DMS153 treated with DMSO at 0.1 percent for 48 hours (cell line): ENCODE data around the gene PLEKHN1.
"Not testable (repeated sequence)": the region's sequence is repeated elsewhere in the genome, so short reads cannot be mapped to it uniquely, and the experiment has no call there.

ENCODE experiments used
- DNase-seq: peaks from one replicate; lab custom pipeline; 2025; ENCODE audit not compliant: unreplicated experiment; lab: John Stamatoyannopoulos, UW

The PLEKHN1 gene

DNA sequence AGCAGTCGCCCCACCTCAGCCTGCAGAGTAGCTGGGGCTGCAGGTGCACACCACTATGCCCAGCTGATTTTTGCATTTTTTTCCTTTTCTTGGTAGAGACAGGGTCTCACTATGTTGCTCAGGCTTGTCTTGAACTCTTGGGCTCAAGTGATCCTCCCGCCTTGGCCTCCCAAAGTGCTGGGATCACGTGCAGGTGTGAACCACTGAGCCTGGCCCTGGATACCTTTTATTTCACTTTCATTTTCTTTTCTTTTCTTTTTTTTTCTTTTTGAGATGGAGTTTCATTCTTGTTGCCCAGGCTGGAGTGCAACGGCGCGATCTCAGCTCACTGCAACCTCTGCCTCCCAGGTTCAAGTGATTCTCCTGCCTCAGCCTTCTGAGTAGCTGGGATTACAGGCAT is 25.0 kb downstream of the PLEKHN1 start:
- DNase-seq = not testable (repeated sequence)

DNA sequence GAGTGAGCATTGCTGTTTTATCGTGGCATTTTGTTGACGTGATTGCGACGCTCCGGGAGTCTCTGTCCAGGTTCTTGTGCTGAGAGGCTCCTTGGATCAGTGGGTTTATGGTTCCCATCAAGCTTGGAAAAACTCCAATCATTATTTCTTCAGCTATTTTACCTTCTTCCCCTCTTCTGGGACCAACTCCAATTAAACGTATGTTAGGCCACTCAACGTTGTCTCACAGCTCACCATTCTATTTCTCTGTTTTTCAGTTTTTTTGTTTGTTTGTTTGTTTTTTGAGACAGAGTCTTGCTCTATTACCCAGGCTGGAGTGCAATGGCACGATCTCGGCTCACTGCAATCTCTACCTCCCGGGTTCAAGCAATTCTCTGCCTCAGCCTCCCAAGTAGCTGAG is 25.6 kb downstream of the PLEKHN1 start:
- DNase-seq = no peak

DNA sequence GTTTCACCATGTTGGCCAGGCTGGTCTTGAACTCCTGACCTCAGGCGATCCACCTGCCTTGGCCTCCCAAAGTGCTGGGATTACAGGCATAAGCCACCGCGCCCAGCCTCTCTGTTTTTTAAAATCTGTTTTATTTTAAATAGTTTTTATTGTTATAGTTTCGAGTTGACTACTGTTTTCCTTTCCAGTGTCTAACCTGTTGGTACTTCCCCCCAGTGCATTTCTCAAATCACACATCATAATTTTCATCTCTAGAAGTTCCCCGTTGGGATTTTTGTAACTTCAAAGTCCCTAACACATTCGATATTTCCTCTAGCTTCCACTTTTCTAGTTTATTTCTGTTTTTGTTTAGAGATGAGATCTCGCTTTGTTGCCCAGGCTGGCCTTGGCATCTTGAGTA is 26.1 kb downstream of the PLEKHN1 start:
- DNase-seq = no peak

DNA sequence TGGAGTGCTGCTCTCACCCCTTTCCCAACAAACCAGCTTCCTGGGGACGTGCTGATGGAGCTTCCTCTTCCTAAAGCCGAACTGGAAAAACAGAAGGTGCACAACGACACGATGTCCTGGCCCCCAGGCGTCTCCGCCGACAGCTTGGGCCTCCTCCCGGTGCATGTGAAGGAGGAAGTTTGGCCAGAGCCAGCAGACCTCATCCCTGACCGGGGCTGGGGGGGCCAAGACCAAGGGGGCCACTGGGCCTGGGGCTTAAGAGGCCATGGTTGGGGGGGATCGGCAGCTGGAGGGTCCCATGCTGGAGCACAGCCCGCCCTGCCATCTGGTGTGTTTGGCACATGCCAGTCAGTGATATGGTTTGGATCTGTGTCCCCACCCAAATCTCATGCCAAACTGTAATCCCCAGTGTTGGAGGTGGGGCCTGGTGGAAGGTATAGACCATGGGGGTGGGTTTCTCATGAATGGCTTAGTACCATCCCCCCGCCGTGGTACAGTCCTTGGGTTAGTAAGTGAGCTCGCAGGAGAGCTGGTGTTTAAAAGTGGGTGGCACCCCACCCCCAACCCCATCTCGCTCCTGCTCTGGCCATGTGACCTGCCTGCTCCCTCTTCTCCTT is 27.2 kb downstream of the PLEKHN1 start:
- no peak for DNase-seq

DNA sequence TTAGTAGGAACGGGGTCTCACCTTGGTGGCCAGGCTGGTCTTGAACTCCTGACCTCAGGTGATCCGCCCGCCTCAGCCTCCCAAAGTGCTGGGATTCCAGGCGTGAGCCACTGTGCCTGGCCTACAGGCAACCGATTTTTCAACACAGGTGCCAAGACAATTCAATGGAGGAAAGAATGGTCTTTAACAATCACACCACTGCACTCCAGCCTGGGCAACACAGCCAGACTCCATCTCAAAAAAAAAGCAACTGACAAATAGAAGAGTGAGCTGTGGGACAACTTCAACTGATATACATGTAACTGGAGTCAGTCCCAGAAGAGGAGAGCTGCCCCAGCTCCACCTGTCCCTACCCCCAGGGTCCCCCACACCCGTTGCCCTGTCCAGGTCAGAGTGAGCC is 28.3 kb downstream of the PLEKHN1 start:
- DNase-seq = not testable (repeated sequence)

DNA sequence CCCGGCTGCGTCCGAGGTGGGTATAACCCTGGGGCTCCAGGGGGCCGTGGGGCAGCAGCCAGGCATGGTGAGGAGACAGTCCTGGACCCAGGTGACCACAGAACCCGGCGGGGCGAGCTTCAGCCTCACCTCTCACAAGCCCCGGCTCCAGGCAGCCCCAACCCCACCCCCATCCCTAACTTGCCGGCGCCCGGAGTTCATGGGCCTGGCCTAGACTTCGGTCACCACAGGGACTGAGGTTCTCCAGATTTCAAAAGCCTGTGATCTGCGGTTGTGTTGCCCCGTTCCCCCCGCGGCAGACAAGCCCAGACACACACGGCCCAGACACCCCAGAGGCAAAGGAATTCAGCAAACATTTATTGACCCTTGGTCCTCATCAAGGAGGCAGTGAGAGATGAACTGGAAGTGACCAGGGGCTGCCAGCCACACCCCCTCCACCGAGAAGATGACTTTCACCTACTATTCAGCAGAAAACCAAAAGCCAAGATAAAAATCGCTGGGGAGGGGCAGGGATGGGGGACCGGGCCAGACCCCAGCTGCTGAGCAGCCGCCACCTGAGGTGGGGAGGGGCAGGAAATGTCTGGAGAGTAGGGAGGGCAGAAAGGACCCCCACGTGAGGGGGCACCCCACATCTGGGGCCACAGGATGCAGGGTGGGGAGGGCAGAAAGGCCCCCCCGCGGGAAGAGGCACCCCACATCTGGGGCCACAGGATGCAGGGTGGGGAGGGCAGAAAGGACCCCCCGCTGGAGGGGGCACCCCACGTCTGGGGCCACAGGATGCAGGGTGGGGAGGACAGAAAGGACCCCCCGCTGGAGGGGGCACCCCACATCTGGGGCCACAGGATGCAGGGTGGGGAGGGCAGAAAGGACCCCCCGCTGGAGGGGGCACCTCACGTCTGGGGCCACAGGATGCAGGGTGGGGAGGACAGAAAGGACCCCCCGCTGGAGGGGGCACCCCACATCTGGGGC is 29.7 kb downstream of the PLEKHN1 start:
- DNase-seq = no peak

DNA sequence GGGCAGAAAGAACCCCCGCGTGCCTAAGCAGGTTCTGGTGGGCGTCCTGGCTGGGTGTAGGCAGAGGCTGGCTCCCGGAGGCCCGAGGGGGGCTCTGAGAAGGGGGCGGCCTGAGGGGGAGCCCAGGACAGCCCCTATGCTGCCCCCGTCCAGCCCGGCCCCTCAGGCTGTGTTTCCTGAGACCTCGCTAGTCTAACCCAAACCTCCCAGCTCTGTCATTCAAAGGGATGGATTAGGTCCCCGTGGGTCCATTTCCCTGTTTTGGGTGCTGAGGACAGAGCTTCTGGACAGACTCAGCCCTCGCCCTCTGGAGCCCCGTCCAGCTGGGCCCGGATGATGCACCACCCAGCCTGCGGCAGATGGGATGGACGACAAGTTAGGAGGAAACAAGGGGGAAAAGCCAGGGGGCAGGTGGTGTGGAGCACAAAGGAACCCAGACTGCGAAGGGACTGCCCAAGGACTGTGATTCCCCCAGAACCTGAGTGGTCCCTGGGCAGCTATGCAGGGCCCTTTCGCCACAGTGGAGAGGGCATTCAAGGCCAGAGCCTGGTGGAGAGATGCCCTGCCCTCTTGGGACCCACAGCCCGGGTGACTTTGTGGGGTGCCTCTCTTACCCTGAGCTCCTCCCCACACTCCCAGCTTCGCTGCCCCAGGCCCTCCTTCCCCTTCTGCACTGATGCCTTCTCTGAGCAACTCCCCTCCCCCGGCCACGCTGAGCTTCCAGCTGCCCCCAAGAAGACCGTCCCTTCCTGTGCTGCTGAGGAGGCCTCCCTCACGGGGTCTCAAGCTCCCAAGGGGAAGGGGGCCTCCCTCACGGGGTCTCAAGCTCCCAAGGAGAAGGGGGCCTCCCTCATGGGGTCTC is 30.8 kb downstream of the PLEKHN1 start:
- DNase-seq = no peak

DNA sequence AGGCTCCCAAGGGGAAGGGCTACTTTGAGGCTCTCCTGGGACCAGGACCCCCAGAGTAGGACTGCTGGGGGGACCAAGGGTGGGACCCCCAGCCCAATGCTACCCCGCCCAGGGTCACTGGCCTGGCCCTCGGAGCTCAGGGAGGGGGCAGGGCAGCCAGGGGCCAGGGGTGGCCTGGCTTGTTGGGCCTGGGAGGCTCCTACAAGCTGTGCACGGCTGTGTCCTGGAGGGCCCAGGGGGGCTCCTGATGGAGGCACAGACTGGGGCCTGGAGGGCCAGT is 31.4 kb downstream of the PLEKHN1 start:
- no peak for DNase-seq

DNA sequence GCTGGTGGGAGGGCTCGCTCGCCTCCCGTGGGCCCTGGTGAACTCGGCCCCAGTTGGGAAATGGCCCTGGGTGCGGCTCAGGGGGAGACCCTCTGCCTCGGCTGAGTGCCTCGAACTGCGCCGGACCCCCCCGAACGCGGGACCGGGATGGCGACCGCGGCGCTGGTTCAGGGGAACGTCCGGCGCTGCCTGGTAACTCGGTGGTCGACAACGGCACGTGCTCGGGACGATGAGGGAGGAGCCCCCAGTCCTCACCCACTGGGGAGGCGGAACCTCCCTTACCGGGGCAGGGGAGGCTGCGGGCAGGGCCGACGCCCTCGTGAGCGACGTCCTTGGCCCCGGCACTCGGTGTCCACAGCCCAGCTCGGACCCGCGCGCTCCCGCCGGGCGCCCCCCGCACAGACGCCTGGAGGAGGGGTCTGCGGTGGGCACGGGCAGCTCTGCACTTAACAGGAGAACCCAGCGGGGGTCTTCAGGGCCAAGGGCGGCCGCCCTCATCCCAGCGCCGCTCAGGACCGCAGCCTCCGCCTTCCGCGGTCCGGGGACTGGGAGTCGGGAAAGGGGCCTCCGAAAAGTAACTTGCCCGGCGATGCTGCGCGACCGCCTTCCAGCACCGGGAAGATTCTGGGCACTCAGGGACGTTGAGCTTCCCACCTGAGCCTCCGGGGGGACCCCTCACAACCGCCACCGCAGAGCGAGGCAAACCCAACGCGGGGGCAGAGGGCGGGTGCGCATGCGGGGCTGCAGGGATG is 31.9 kb downstream of the PLEKHN1 start:
- no peak for DNase-seq

DNA sequence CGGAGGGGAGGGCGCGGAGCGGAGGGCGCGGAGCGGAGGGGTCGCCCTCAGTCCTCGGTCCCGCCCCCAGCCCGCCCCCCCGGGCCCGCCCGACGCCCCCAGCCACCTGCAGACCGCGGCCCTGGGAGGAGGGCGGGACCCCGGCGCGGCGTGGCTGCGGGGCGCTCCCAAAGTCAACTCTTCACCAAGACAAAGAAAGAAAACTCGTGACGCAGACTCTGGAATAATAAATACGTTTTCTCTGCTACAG is 32.4 kb downstream of the PLEKHN1 start:
- no peak for DNase-seq

DNA sequence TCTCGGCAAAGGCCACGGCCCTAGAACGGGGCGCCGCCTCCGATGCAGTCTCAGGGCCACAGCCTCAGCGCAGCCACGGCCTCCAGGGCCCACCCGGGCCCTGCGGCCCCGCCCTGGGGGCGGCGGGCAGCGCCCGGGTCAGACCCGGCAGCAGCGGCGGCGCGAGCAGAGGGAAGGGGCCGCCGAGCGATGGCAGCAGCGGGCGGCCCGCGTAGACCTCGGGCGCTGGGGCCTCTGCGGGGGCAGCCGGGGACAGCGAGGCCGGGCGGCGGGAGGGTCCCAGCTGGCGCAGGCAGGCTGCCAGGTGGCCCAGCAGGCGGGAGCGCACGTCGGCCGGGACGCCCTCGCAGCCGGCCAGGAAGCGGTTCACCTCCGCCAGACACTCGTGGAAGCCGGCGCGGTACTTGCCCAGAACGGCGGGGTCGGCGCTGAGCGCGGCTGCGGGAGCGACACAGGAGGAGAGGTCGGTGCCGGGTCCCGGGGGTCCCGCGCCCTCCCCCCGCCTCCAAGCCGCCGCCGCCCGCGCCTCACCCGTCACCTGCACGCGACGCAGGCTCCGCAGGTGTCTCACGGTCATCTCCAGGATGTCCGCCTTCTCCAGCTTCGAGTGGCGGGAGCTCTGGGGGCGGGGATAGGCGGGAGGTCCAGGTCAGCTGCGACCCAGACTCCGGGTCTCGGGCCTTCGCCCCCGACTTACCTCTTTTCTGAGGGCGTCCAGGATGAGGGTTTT is 32.9 kb downstream of the PLEKHN1 start:
- no peak for DNase-seq

DNA sequence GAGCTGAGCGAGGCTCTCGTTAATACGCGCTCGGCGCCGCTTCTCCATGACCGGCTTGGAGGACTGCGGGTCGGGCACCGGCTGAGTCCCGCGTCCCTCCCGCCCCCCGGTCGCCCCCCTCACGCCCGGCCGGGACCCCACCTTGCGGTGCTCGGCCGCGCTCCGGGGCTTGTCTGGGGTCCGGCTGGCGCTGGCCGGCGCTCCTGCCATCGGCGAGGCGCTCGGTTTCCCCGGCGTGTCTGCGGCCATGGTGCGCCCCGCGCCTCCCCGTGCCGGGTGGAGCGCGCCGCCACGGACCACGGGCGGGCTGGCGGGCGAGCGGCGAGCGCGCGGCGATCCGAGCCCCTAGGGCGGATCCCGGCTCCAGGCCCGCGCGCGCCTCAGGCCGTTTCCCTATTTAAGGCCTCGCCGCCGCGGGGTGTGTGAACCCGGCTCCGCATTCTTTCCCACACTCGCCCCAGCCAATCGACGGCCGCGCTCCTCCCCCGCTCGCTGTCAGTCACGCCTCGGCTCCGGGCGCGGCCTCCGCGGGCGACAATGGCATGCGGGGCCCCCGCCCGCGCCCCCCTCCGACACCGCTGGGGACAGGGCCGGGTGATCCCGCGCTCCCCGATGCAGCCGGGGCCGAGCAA is 33.6 kb downstream of the PLEKHN1 start, which contains the start of gene HES4:
TSS of gene HES4 (minus strand) at position 373 of the 632 bp plus-strand sequence. CDS start at position 249, 124 bp downstream.
- peak; percentile 74 for DNase-seq

DNA sequence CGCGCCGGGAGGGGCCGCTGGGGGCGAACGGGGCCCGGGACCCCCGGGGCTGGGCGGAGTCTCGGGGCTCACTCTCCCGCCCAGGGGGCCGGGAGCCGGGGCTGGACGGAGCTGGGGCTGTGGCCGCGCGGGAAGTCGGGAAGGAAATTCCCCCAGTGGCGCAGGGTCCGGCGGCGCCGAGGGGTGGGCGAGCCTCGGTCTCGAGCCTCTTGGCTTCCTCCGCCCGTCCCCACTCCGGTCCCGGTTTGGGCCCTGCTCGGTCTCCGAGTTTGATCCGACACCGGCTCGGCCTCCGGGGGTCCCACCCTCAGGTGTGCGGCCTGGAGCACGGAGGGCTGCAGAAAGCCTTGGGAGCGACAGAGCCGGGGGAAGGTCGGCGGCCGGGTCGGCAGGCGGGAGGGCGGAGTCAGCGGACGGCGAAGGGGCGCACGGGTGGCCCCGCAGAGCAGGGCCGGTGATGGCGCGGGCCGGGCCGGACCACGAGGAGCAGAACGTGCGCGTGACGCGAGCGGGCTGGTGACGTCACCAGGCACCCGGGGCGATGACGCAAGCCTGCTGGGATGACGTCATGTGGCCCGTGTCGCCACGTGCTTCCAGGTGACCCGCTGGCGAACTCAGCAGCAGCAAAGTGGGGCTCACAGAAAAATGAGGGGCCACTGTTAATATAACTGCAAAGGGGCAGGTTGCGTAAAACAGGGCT is 34.2 kb downstream of the PLEKHN1 start:
- peak; percentile 68 for DNase-seq

DNA sequence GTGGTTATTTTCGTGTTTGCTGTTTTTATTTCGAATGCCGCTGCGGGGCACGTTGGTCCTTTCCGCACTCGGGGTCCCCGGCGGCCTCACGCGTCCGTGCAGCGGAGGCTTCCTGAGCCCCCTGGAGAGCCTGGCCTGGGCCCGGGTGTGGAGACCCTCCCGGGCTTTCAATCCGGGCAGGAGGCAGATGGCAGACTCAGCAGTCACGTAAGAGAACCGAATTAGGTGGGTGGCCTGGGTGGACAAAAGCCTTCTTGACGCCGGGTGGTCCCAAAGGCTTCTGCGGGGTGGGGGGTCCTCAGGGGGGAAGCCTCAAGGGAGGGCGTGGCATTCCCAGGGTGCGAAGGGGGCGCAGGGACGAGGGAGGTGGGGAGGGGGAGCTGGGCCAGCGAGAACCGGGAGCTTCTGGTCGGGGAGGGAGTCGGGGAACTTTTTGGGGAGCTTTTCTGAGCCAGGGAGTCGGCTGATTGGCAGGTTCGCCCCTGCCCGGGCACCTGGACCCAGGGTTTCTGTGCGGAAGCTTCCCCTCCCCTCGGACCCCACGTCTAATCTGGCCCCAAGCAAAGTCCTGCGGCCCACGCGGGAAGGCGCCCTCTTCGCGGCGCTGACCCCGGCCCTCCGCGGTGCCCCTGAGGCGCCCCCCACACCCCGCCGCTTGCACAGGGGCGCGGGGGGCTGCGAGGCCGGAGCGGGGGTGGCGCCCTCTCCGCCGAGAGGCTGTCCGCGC is 34.9 kb downstream of the PLEKHN1 start:
- no peak for DNase-seq

DNA sequence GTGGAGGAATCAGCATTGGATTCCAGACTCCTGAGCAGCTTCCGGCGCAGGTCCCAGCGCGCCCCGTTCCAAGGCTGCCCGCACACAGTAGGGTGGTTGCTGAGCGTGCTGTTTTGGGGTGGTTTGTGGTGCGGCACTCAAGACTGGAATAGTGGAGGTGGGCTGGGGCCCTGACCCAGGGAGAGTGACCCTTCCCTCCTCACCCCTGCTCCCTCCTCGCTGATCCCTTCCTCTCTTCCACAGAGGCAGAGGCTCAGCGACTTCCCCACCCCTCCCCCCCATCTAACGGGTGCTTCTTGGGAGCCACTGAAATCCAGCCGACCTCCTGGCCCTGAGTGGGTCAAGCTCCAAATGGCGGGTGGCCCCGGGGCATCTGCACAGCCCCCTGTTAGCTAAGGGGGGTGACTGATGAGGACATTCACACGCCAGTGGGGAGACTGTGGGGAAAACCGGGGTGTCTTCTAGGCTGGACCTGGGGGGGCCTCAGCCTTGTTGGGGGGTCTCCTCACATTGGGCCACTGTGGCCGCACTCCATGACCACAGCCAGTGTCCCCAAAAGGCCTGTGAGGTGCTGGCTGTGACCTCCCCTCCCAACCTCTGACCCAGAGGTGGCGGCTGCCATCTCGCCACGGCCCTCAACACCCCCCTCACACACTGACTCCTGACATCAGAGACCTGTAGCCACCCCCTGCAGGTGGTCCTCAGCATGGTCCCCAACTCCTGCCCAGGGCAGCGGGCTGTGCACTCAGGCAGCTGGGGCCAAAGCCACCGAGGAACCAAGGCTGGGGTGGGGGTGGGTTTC is 37.5 kb downstream of the PLEKHN1 start:
- no peak for DNase-seq

DNA sequence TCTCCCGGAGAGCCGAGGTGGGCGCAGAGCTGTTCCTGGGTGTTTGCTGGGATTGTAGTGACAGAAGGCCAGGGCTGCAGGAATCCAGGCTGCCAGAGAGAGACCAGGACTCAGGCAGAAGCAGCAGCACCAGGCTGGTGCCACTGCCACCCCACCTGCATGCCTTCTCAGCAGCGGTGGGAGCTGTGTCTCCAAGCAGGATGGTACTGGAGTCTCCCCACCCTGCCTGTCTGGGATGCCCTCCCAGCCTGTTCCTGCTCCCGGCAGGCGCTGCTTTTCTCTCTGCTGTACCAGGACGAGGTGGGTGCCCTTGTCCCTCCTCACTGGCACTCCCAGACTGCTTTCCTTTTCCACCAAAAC is 38.1 kb downstream of the PLEKHN1 start:
- no peak for DNase-seq

DNA sequence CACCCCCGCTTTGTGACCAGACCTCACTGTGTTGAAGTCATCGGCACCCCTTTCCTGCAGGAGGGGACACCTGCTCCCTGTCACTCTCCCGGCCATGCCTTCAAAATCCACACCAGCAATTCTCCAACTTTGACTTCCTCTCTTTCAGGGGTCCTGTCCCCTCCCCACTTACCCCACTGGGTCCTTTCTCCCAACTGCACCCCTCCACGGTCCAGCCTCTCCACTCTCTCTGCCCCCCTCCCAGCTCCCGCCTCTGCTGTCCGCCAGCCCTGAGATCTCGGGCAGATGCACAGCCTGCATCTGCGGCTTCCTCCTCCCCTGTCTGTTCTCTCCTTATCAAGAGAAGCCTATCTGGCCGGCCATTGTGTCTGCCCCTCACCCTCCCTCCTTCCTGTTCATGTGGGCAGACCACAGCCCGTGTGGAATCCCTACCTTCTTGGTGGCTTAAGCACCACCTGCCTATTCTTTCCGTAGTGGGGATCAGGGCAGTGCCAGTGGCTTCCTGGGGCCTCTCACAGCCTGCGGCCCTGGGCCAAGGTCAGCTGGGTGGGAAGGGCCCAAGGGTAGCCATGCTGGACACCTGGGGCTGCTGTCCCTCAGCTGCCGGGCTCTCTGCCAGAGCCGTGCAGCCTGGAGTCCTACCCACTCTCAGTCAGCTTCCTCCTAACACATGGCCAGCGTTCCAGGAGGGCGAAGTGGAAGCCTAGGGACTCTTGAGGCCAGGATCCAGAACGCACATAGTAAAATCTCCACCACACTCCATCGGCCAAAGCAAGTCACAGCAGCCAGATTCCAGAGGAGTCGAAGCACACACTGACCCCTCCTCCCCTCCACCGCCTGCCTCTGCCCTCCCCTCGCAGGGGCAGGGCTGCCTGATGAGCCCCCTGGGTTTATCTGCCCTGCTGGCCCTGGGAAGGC is 38.8 kb downstream of the PLEKHN1 start:
- DNase-seq = peak; percentile 69
